ENCODE data around the gene MED13L. TPM values are rescaled to one million over a fixed set of nuclear protein-coding genes. Genes with fewer than 3 reads are reported as not detected.

Gene MED13L
- total and polyA plus RNA-seq, 2 donors (not counting 3 experiments of a cell fraction or from before 2014, with no cell fraction given): 27.4 to 93.6 TPM

DNA sequence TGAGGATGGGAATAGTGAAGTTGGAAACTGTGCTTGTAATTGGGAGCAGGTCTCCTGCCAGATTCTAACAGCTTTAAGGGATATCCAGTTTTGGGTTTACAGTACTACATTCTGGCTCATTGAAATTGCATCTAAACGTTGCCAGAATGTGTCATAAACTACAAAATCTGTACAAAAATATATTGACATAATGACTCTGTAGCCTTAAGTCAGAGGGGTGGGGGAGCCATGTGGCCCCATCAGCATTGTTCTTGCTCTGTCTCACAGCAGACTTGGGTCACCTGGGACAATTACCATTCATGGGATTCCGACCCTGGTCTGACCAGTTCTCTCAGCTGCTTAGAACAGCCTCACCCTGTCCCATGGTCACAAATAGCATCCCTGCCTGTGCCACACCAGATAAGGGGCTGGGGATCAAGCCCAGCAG lies 43.3 kb upstream of the MED13L start:
- TF ChIP-seq, protein P1, sequence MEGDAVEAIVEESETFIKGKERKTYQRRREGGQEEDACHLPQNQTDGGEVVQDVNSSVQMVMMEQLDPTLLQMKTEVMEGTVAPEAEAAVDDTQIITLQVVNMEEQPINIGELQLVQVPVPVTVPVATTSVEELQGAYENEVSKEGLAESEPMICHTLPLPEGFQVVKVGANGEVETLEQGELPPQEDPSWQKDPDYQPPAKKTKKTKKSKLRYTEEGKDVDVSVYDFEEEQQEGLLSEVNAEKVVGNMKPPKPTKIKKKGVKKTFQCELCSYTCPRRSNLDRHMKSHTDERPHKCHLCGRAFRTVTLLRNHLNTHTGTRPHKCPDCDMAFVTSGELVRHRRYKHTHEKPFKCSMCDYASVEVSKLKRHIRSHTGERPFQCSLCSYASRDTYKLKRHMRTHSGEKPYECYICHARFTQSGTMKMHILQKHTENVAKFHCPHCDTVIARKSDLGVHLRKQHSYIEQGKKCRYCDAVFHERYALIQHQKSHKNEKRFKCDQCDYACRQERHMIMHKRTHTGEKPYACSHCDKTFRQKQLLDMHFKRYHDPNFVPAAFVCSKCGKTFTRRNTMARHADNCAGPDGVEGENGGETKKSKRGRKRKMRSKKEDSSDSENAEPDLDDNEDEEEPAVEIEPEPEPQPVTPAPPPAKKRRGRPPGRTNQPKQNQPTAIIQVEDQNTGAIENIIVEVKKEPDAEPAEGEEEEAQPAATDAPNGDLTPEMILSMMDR (IDR thresholded peaks at IDR 0.05; ENCODE audit: extremely low read depth in 1 of 2, insufficient read depth in 1 of 2, low read depth in 1 of 2, low read length in 2 of 2): no peak
- TF ChIP-seq JUN (IDR thresholded peaks at IDR 0.05; ENCODE audit: borderline replicate concordance, insufficient read depth, insufficient read length, low read depth): no peak
- no peak for TF ChIP-seq GATA2 (IDR thresholded peaks at IDR 0.05; ENCODE audit: insufficient read depth, insufficient read length, low read depth, low read length)
- TF ChIP-seq POLR2AphosphoS5 (IDR thresholded peaks at IDR 0.05; ENCODE audit: insufficient read depth, low read depth, low read length): no peak
- TF ChIP-seq MYC (IDR thresholded peaks at IDR 0.05; ENCODE audit: low read depth, low read length): no peak
- TF ChIP-seq, protein P2, sequence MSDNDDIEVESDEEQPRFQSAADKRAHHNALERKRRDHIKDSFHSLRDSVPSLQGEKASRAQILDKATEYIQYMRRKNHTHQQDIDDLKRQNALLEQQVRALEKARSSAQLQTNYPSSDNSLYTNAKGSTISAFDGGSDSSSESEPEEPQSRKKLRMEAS (IDR thresholded peaks at IDR 0.05; ENCODE audit: insufficient read depth, insufficient read length): no peak
- TF ChIP-seq EZH2 (IDR thresholded peaks at IDR 0.05; ENCODE audit: borderline replicate concordance, low read depth, low read length, severe bottlenecking): no peak
- TF ChIP-seq FOS (IDR thresholded peaks at IDR 0.05; ENCODE audit: borderline replicate concordance, insufficient read depth, low read length): no peak
- no peak for TF ChIP-seq POLR2A (IDR thresholded peaks at IDR 0.05; ENCODE audit: low read depth, low read length)
- FAIRE-seq: no peak
- CTCF ChIA-PET: no interaction called here

More for the DNA sequence above, 43.3 kb upstream of the MED13L start:
- Histone ChIP-seq H3K27ac (ENCODE audit: insufficient read depth, low read depth, low read length) (no peak overlapping the region), H4K20me1 (replicated peaks; ENCODE audit: control insufficient read depth, extremely low read depth, insufficient read depth, low read length) (no peaks in the 10 kb centered on the region), H2AFZ (ENCODE audit: low read depth, low read length) (no peak overlapping the region), H3K36me3 (ENCODE audit: control insufficient read depth in 2 of 2, extremely low read depth in 1 of 2, insufficient read depth in 2 of 2, low read length in 2 of 2) (no peaks in the 10 kb centered on the region), H3K9ac (replicated peaks; ENCODE audit: extremely low read depth, insufficient read depth, low read length) (no peak overlapping the region), H3K4me1 (ENCODE audit: control insufficient read depth, extremely low read depth, insufficient read depth, low read length) (peaks cover 8% of the 10 kb centered on the region), H3K27me3 (ENCODE audit: control insufficient read depth in 2 of 2, insufficient read depth in 2 of 2, low read length in 2 of 2) (no peaks in the 10 kb centered on the region), H3K9me3 (replicated peaks; ENCODE audit: control insufficient read depth, insufficient read depth, low read length) (no peaks in the 10 kb centered on the region), H3K4me3 (replicated peaks in 1 of 3; ENCODE audit: insufficient read depth in 1 of 3, low read depth in 1 of 3, low read length in 3 of 3) (no peak overlapping the region), H3K9me1 (replicated peaks; ENCODE audit: control insufficient read depth, extremely low read depth, insufficient read depth, low read length) (no peaks in the 10 kb centered on the region), H3K4me2 (ENCODE audit: insufficient read depth, low read length) (no peak overlapping the region), H3K79me2 (ENCODE audit: control insufficient read depth, insufficient read depth, low read length) (no peaks in the 10 kb centered on the region)
- intact Hi-C loops (cut with micrococcal nuclease): no loop called here
- POLR2A ChIA-PET: no interaction called here
- no TSS peak for BruUV-seq (replicated peaks)
- dilution Hi-C loops (cut with MboI; ENCODE audit: extremely low pct_ligation_motif_present, low sequenced_read_pairs): no loop called here
- no peak for DNase-seq (ENCODE audit: low read depth, low spot score)
